GM19328 (cell line): Measurements from ENCODE around the gene TMEM47.

Experiments
- ATAC-seq: cut with Tn5 transposase; IDR thresholded peaks from one replicate; pipeline ENCODE4 v1.9.1; 2021; ENCODE audit warnings: mild to moderate bottlenecking, moderate library complexity; ENCODE audit not compliant: unreplicated experiment

Gene TMEM47

DNA sequence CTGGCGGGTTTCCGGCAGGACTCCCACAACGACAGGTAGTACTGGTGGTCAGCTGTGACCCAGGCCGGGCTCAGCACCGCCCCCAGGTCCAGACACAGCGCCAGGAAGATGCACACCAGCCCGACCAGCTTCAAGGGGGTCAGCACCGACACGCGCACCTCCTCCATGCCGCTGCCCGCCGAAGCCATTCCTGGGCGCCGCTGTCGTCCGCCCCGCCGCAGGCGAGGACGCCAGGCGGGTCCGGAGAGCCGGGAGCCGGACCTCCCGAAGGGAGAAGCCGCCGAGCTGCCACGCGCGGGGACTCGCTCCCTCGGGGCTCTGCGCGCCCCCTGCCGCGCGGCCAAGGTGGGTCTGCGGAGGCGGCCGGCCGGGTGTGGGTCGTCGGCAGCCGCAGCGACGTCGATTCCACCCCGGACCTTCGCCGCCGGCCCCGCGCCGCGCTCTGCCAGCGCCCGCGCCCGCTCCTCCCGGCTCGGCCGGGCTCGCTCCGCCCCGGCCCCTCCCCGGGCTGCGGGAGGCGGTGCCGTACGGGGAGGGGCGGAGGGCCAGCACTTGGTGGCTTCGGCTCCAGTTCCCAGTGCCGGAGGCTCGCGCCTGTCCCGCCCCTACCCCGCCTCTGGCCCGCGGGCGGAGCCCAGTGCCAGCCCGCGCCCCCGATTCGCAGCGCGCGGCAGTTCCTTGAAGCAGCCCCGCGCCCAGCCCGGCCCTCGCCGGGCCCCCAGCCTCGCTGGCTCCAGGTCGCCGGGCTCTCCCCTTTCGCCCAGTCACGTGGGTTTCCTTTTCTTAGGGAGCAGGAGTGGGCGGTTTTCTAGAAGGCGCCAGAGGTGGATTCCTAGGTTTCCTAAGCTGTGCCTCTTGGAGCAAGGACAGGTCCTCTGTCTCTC, at the start of gene TMEM47:
Gene TMEM47, minus strand, starts transcription at position 444 of the 884 bp plus-strand sequence. Its CDS starts 256 bp downstream, at position 188.
- ATAC-seq, result no peak

DNA sequence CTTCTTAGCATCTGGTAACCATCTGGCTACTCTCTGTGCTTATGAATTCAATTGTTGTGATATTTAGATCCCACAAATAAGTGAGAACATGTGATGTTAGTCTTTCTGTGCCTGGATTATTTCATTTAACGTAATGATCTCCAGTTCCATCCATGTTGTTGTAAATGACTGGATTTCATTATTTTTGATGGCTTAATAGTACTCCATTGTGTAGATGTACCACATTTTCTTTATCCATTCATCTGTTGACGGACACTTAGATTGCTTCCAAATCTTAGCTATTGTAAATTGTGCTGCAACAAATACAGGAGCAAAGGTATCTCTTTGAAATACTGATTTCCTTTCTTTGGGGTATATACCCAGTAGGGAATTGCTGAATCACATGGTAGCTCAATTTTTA, 30.0 kb upstream of the TMEM47 start:
- no peak for ATAC-seq

DNA sequence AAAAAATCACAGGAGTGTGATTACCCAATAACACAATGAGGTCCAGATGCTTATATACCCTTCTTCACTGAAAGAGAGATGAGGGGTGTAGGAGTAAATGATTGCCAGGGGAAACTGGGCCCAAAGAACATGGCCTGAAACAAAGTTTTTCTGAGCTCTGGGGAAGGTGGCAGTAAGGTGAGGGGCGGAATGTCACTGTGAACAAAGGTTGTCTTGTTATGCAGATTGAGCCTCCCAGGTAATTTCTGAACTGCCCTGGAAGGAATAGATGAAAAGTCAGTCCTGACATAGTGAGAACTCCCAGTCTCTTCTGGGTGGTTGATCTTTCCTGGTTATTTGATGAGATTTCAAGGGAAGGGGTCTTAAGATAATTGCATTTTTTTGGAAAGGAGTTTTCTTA, 2.5 kb upstream of the TMEM47 start:
- no peak for ATAC-seq

DNA sequence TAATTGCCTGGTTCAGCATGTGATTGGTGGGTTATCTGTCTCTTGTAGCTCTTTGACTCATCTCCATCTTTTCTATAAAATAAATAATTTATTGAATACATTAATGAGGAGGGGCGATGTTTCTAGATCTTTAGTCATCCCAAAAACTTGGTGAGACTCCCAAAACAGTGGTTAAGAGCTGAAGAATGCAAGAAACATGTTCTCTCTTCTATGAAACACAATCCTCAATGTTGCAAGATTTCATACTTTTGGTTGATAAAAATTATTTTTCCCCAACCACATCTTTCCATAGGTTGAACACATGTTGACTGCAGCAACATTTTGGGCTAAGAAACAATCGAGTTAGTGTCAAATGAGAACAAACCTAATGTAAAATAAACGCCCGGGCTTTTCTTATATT, 1.2 kb upstream of the TMEM47 start:
- ATAC-seq, result no peak

DNA sequence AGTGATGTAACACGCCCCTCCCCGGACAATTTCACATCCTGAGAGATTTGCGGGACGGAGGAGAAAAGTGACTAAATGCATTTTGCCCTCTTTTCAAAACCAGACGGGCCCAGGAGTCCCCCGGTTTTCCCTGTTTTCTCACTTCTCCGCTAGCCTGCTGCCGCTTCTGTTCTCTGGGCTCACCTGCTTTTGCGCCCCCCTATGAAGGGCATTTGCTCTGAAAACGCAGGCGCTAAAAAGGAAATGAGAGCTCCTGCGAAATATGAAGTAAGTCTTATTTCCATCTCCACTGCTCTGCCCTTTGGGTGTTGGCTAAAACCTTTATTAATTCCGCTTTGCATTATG, 613 bp upstream of the TMEM47 start:
- no peak for ATAC-seq

GRCh38 chrX:34656467-34656841, 631 bp downstream of the TMEM47 start:
- no peak for ATAC-seq

DNA sequence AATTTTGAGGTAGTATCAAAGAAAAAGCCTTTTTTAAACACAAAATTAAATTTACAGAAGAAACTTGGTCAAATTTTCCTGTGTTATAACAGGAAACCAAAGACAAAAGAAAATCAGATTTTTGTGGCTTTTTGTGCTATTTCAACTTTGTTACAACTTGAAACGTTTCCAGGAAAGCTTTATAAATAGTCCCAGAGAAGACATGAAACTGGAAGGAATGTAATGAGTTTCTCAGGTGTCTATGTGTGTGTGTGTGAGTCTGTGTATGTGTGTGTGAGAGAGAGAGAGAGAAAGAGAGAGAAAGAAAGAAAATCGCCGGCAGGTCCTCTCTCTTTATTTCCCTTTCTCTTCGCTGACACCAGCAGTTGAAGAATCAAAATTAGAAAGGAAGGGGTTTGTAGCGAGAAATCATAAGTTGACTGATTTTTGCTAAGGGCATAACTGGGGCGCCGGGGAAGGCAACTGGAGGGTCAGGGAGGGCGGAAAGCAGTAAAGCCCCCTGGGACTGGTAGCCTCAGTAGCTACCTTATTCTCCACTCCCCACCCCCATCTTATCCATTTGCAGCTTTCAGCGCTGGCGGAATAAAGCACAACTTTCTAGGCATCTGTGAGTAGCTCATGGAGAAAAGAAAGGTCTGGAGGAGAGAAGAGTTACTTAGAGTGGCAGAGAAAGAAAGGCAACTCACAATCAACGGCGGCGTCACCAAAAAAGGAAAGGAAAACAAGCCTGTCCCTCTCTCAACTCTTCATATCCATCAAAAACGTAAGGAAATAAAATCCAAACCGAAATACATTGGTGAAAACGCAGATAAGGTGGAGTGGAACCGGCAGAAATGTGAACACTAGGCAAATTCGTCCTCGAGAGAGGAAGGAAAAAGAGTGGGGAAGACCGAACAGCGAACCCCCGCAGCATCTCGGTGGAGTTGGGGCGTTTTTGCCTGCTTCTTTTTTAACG, 1.3 kb downstream of the TMEM47 start:
- no peak for ATAC-seq

DNA sequence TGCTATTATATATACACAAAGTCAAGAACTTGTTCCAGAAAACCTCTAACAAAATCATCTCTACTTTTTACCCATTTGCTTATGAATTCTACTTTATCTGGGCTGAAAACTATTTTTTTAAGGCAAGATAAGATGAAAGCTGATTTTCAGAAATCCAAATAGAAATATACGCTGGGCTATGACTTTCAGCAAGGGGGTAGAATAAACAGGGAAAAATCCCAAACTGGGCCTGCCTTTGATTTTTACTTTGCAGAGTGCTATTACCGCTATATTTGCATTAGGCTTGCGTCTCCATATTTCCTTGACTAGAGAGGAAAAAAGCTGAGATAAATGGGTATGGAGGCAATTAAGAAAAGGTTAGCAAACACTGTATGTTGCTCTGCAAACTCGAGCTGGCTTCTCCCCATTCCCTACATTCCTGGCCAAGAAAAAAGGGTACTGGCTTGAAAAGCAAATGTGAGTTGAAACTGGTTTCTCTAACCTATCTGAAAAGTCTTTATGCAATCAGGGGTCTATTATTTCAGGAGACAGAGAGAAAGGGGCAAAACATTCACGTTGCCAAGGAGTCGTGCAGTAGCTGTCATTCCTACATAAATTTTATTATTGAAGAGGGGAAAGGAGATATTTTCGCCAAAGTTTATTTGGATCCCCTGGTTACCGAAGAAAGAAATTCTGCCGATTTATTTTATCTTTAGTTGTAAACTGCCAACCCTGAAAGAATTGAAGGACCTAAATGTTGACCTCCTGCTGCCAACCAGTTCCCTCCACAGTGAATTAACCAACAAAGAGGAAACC, 2.2 kb downstream of the TMEM47 start:
- ATAC-seq, result no peak

- ATAC-seq, result no peak
Measured at GRCh38 chrX:34653811-34654210, 3.3 kb downstream of the TMEM47 start.

DNA sequence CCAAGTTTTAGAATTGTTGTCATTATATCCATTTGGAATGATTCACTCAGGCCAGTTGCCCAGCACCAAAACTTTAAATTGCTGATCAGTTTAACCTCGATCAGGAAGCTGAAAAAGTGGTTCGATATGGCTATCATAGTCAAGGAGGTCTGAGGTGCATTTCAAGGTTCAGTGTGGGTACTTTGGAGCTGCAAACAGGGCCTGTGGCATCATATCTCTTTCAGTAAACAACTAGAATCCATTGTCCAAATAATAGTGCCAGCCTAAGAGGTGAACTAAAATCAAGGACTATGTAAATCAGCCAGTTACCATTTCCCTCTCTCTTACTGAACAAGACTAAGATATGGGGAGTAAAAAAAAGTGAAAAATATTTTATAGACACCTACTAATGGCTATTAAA, 14.2 kb downstream of the TMEM47 start:
- no peak for ATAC-seq

GRCh38 chrX:34638116-34638515, 19.0 kb downstream of the TMEM47 start:
- no peak for ATAC-seq

DNA sequence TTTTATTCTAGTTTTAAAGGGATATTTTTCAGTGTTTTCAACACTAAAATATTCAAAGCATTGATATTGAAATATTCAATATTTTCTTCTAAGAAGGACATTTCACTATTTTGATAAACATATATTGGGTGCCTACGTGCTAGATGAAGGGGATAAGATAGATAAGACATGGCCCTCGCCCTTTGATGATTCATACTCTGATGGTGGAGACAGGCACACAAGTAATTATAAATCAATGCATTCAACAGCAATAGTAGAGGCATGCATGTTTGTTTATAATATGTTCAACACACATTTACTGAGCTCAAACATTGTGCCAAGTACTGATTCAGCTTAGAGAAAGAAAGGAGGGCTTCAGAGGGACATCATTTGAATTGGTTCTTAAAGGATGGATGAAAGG, 22.7 kb downstream of the TMEM47 start:
- ATAC-seq, result no peak

DNA sequence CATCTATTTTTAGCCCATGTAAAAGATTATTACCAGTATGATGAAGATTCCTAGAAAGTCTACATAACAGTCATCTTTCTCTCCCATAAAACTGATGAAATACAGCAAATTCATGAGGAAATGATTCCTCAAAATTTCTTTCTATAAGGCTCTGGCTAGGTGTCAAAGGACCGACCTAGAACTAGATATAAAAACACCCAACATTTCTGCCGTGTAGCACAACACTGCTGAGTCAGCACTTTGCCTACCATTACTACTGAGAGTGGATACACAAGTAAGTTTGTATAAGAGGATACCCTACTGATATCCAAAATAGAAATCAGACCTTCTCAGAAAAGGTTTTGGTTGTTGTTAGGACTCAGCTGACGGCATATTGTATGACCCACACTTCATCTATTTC, 24.7 kb downstream of the TMEM47 start:
- no peak for ATAC-seq

GRCh38 chrX:34631479-34632220, 25.4 kb downstream of the TMEM47 start:
- ATAC-seq, result no peak

GRCh38 chrX:34629572-34629971, 27.5 kb downstream of the TMEM47 start:
- no peak for ATAC-seq

DNA sequence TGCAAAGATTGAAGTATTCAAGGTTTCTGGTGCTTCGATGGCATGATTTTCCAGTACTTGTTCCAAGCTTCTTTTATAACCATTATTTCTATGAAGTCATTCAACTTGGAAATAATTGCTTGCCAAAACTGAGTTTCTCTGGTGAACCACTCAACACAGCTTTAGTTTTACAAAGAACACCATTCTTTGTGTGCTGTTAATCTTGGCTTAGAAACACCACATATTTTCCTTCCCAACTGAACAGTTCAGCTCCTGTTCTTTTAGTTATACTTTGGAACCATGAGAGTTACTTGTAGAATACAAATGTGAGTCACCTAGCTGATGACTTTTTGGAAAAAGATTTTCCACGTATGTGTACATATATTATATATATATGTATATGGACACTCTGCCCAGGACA, 32.7 kb downstream of the TMEM47 start:
- no peak for ATAC-seq

GRCh38 chrX:34619920-34620319, 37.2 kb downstream of the TMEM47 start:
- no peak for ATAC-seq

DNA sequence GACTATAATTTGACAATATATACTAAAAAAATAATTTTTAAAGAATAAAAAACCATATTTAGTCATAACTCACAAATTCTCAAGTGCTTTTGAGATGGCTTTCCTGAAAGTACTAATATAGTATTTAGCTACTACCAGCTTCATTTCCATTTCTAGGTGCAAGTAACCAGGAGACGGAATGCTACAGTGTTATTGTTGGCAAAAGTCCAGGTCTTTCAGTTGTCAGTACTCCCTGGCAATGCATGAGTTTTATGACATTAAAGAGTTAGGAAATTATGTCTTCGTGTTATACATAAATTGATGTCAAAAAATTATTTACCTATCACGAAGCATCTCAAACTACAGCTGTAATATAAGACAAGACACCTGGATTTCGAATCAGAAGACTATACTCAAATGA, 45.0 kb downstream of the TMEM47 start:
- no peak for ATAC-seq

GRCh38 chrX:34598362-34598761, 58.7 kb downstream of the TMEM47 start:
- no peak for ATAC-seq

- ATAC-seq, result no peak
Measured at GRCh38 chrX:34586936-34587335, 70.1 kb downstream of the TMEM47 start.
